ENCODE measurements around the gene TIAM1.

- TF ChIP-seq CHD2 (IDR thresholded peaks at IDR 0.05; ENCODE audit: low read length) (no peak), EP300 (IDR thresholded peaks at IDR 0.05; ENCODE audit: borderline replicate concordance in 1 of 2, low read depth in 2 of 2, low read length in 2 of 2) (no peak), CTCF (IDR thresholded peaks at IDR 0.05; ENCODE audit: control extremely low read depth in 1 of 3, insufficient read depth in 1 of 3, low read depth in 1 of 3, low read length in 3 of 3) (no peak), BACH1 (IDR thresholded peaks at IDR 0.05; ENCODE audit: low read length) (no peak), KDM5A (IDR thresholded peaks at IDR 0.05; ENCODE audit: low read length) (no peak), TAF1 (IDR thresholded peaks at IDR 0.05; ENCODE audit: low read depth, low read length) (no peak), JUND (IDR thresholded peaks at IDR 0.05; ENCODE audit: low read length) (no peak), POLR2AphosphoS5 (IDR thresholded peaks at IDR 0.05; ENCODE audit: low read depth, low read length) (no peak), SIN3A (conservative IDR thresholded peaks at IDR 0.05 in 1 of 2, IDR thresholded peaks at IDR 0.05 in 1 of 2; ENCODE audit: low read depth in 1 of 2, low read length in 2 of 2) (no peak), TEAD4 (IDR thresholded peaks at IDR 0.05; ENCODE audit: low read depth, low read length) (no peak), CEBPB (IDR thresholded peaks at IDR 0.05; ENCODE audit: low read depth, low read length) (no peak), CREB1 (IDR thresholded peaks at IDR 0.05) (no peak)
Observed at GRCh38 chr21:31294691-31295090, 49.4 kb downstream of the TIAM1 start.
